Posterior cingulate gyrus (tissue), 11 donors: ENCODE data around the gene PRKG1.
"Not testable (repeated sequence)": the region's sequence is repeated elsewhere in the genome, so short reads cannot be mapped to it uniquely, and the experiment has no call there.

ENCODE experiments used
- DNase-seq, 10 donors: peaks; one replicate each; pipeline versions ENCODE4 v3.0.0 to v3.0.0-alpha.2; 2020 to 2021; ENCODE audit warnings: mixed read lengths in 3 of 10
- intact Hi-C: fragments of 100-400 bp; cut with DNase I; formaldehyde crosslinking; loops from one replicate; pipeline ENCODE4 v1.15.1; 2023

PRKG1 gene

GRCh38 chr10:51212937-51213336, 138.7 kb downstream of the PRKG1 start:
- intact Hi-C loops, DNase-seq: not testable (repeated sequence)

GRCh38 chr10:51214207-51215196, 140.2 kb downstream of the PRKG1 start:
- intact Hi-C loops: no loop called here
- DNase-seq: no peak

- intact Hi-C loops: no loop called here
Measured at GRCh38 chr10:51215951-51216834, 141.9 kb downstream of the PRKG1 start.

GRCh38 chr10:51217505-51217904, 143.2 kb downstream of the PRKG1 start:
- no peak for DNase-seq
- intact Hi-C loops: no loop called here

More at GRCh38 chr10:51215951-51216834, 141.9 kb downstream of the PRKG1 start:
- no peak for DNase-seq

GRCh38 chr10:51224671-51225161, 150.4 kb downstream of the PRKG1 start:
- DNase-seq: no peak
- intact Hi-C loops: no loop called here

GRCh38 chr10:51227897-51228713, 153.8 kb downstream of the PRKG1 start:
- intact Hi-C loops: no loop called here
- no peak for DNase-seq

- intact Hi-C loops: no loop called here
- DNase-seq: no peak
Measured at GRCh38 chr10:51228714-51229100, 154.4 kb downstream of the PRKG1 start.

- no peak for DNase-seq
- intact Hi-C loops: no loop called here
Measured at GRCh38 chr10:51230887-51231585, 156.7 kb downstream of the PRKG1 start.

- DNase-seq: no peak
- intact Hi-C loops: no loop called here
Measured at GRCh38 chr10:51231754-51232153, 157.5 kb downstream of the PRKG1 start.

GRCh38 chr10:51233337-51234100, 159.2 kb downstream of the PRKG1 start:
- no peak for DNase-seq
- intact Hi-C loops: no loop called here

- intact Hi-C loops: no loop called here
- DNase-seq: no peak
Measured at GRCh38 chr10:51235865-51236264, 161.6 kb downstream of the PRKG1 start.

- intact Hi-C loops: no loop called here
- DNase-seq: no peak
Measured at GRCh38 chr10:51239006-51239405, 164.7 kb downstream of the PRKG1 start.

- DNase-seq: no peak
- intact Hi-C loops: no loop called here
Measured at GRCh38 chr10:51241461-51241860, 167.2 kb downstream of the PRKG1 start.

GRCh38 chr10:51242393-51242792, 168.1 kb downstream of the PRKG1 start:
- no peak for DNase-seq
- intact Hi-C loops: no loop called here

GRCh38 chr10:51244309-51244708, 170.0 kb downstream of the PRKG1 start:
- no peak for DNase-seq
- intact Hi-C loops: no loop called here

GRCh38 chr10:51244748-51245490, 170.6 kb downstream of the PRKG1 start:
- intact Hi-C loops: no loop called here
- no peak for DNase-seq

- DNase-seq: no peak
- intact Hi-C loops: no loop called here
Measured at GRCh38 chr10:51246156-51246555, 171.9 kb downstream of the PRKG1 start.

- intact Hi-C loops: no loop called here
- DNase-seq: no peak
Measured at GRCh38 chr10:51250278-51250920, 176.1 kb downstream of the PRKG1 start.
